Stomach (tissue), 4 donors: ENCODE results near the gene TNRC6A.

Experiments used
- CTCF ChIP-seq, 7 experiments: fragments of 450-650 bp in 4 of 7; fragments of 200-600 bp in 3 of 7; sonication (generic) in 3 of 7; IDR thresholded peaks; one replicate each; pipeline ENCODE4 v1.5.1; 2016 to 2019; ENCODE audit warnings: antibody characterized with exemption in 7 of 7, control low read depth in 2 of 7, mild to moderate bottlenecking in 1 of 7
- POLR2A ChIP-seq, 4 donors: fragments of 450-650 bp; IDR thresholded peaks; one replicate each; pipeline ENCODE4 v1.6.1; 2016; ENCODE audit warnings: antibody characterized with exemption in 4 of 4, control low read depth in 2 of 4, mild to moderate bottlenecking in 1 of 4, moderate library complexity in 1 of 4
- POLR2AphosphoS5 ChIP-seq, 3 donors: sonication (generic); formaldehyde crosslinking; IDR thresholded peaks; one replicate each; pipeline ENCODE4 v1.6.1; 2016; ENCODE audit warnings: antibody characterized with exemption in 3 of 3

GRCh38 chr16:24858219-24859041 is 129.0 kb downstream of the TNRC6A start:
- TF ChIP-seq CTCF (IDR thresholded peaks at IDR 0.05) = no peak
- no peak for TF ChIP-seq POLR2A (IDR thresholded peaks at IDR 0.05)
- no peak for TF ChIP-seq POLR2AphosphoS5 (IDR thresholded peaks at IDR 0.05)
